CD4-positive, alpha-beta T cell treated with Interleukin-12 subunit alpha and Interleukin-12 subunit beta, for 1 hour (primary cell): ENCODE data around the gene CNTN4.

Experiments
- DNase-seq: peaks from one replicate; pipeline ENCODE4 v3.0.0-alpha.2; 2020

Gene CNTN4

GRCh38 chr3:2153547-2153946 is 54.9 kb downstream of the CNTN4 start:
- DNase-seq: no peak

- DNase-seq: no peak
Observed at GRCh38 chr3:2154621-2155020, 56.0 kb downstream of the CNTN4 start.

- no peak for DNase-seq
Observed at GRCh38 chr3:2156244-2156847, 57.7 kb downstream of the CNTN4 start.

GRCh38 chr3:2158828-2159227 is 60.2 kb downstream of the CNTN4 start:
- DNase-seq: no peak

GRCh38 chr3:2166552-2166951 is 67.9 kb downstream of the CNTN4 start:
- DNase-seq: no peak

- DNase-seq: no peak
Observed at GRCh38 chr3:2172561-2173171, 74.0 kb downstream of the CNTN4 start.

- no peak for DNase-seq
Observed at GRCh38 chr3:2180634-2181033, 82.0 kb downstream of the CNTN4 start.

- no peak for DNase-seq
Observed at GRCh38 chr3:2198776-2199279, 100.2 kb downstream of the CNTN4 start.

GRCh38 chr3:2204054-2204453 is 105.4 kb downstream of the CNTN4 start:
- DNase-seq: no peak

GRCh38 chr3:2205692-2206091 is 107.0 kb downstream of the CNTN4 start:
- no peak for DNase-seq

GRCh38 chr3:2206536-2206935 is 107.9 kb downstream of the CNTN4 start:
- no peak for DNase-seq

- DNase-seq: no peak
Observed at GRCh38 chr3:2211568-2211967, 112.9 kb downstream of the CNTN4 start.

GRCh38 chr3:2212206-2212605 is 113.5 kb downstream of the CNTN4 start:
- no peak for DNase-seq

GRCh38 chr3:2218375-2218774 is 119.7 kb downstream of the CNTN4 start:
- DNase-seq: no peak

- no peak for DNase-seq
Observed at GRCh38 chr3:2218816-2219215, 120.2 kb downstream of the CNTN4 start.

GRCh38 chr3:2236203-2236602 is 137.5 kb downstream of the CNTN4 start:
- DNase-seq: no peak

GRCh38 chr3:2244137-2244536 is 145.5 kb downstream of the CNTN4 start:
- DNase-seq: no peak

GRCh38 chr3:2246873-2247648 is 148.4 kb downstream of the CNTN4 start:
- DNase-seq: no peak

GRCh38 chr3:2247831-2248230 is 149.2 kb downstream of the CNTN4 start:
- no peak for DNase-seq

GRCh38 chr3:2250783-2251182 is 152.1 kb downstream of the CNTN4 start:
- no peak for DNase-seq

GRCh38 chr3:2261747-2262146 is 163.1 kb downstream of the CNTN4 start:
- no peak for DNase-seq

- DNase-seq: no peak
Observed at GRCh38 chr3:2262204-2262603, 163.5 kb downstream of the CNTN4 start.

- DNase-seq: no peak
Observed at GRCh38 chr3:2266606-2267005, 167.9 kb downstream of the CNTN4 start.

GRCh38 chr3:2268779-2269178 is 170.1 kb downstream of the CNTN4 start:
- no peak for DNase-seq
